Uterus (tissue), 2 donors: Measurements from ENCODE around the gene GFPT2.

ENCODE experiments used
- CTCF ChIP-seq, 4 experiments: fragments of 200-600 bp in 2 of 4; fragments of 450-650 bp in 2 of 4; sonication (generic) in 2 of 4; IDR thresholded peaks; one replicate each; pipeline ENCODE4 v1.5.1; 2016 to 2019; ENCODE audit warnings: antibody characterized with exemption in 4 of 4, mild to moderate bottlenecking in 2 of 4, moderate library complexity in 1 of 4
- POLR2A ChIP-seq, 2 donors: fragments of 450-650 bp; IDR thresholded peaks; one replicate each; pipeline ENCODE4 v1.6.1; 2016; ENCODE audit warnings: antibody characterized with exemption in 2 of 2, mild to moderate bottlenecking in 1 of 2, moderate library complexity in 1 of 2

GRCh38 chr5:180339583-180340183 lies 13.5 kb downstream of the GFPT2 start:
- TF ChIP-seq POLR2A (IDR thresholded peaks at IDR 0.05) (no peak), CTCF (IDR thresholded peaks at IDR 0.05) (no peak)
